Measurements from ENCODE around the gene TMEM201. TPM values are rescaled to one million over a fixed set of nuclear protein-coding genes. Genes with fewer than 3 reads are reported as not detected.

The TMEM201 gene
- polyA plus RNA-seq, 4 donors: 0.67 to 8.5 (median 3.7) TPM

DNA sequence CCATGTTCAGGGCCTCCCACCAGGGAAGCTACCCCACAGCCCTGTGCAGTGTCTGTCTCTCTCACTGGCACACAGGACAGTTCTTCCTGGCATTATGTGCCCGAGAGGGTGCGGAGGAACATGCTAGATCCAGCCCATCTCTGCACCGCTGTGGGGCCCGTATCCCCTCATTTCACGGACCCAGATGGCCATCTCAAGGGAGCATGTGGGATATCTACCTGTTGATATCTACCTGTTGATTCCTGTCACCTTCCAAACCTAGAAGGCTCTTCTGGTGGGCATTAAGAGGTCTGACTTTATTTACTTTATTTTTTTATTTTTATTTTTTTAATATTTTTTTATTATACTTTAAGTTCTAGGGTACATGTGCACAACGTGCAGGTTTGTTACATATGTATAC lies 74.5 kb downstream of the TMEM201 start:
- Histone ChIP-seq H3K36me3 (ENCODE audit: control insufficient read depth in 3 of 3, insufficient read depth in 2 of 3, low read depth in 1 of 3, low read length in 3 of 3) (no peaks in the 10 kb centered on the region), H3K27me3 (ENCODE audit: control insufficient read depth in 3 of 3, insufficient read depth in 3 of 3, low read length in 3 of 3) (peaks cover 0 to 2% (median 0%) of the 10 kb centered on the region in 3 donors), H3K4me3 (ENCODE audit: low read depth in 1 of 3, low read length in 3 of 3) (no peak overlapping the region), H3K4me1 (ENCODE audit: control insufficient read depth in 3 of 3, insufficient read depth in 2 of 3, low read depth in 1 of 3, low read length in 2 of 3) (no peaks in the 10 kb centered on the region), H3K9me3 (ENCODE audit: control insufficient read depth in 2 of 2, insufficient read depth in 1 of 2, low read depth in 1 of 2, low read length in 1 of 2) (no peaks in the 10 kb centered on the region), H3K27ac (ENCODE audit: low read depth in 1 of 3, low read length in 2 of 3) (no peak overlapping the region)
- 83 to 94% (median 88%) methylated on average over 6 of the region's 6 CpGs for WGBS, 3 donors
- FAIRE-seq (no peak), DNase-seq (no peak)

Other genes with a start within 250 kb of the TMEM201 start
- 1 to 10 TPM; 2.7 to 6.3 (median 4.2) TPM for gene SLC25A33, start 49.4 kb upstream of the TMEM201 start, polyA plus RNA-seq
- 10 to 100 TPM in 1 of 4 donors, 1 to 10 TPM in 3; 1.8 to 16.8 (median 3.6) TPM for gene PIK3CD, start 62.8 kb downstream of the TMEM201 start, polyA plus RNA-seq
- 10 to 100 TPM; 29.2 to 78.8 (median 41.8) TPM for gene CLSTN1, start 235.1 kb downstream of the TMEM201 start, polyA plus RNA-seq